ENCODE measurements around the gene CDK14.

GRCh38 chr7:90760892-90761291 lies 164.8 kb downstream of the CDK14 start:
- TF ChIP-seq CTCF (IDR thresholded peaks at IDR 0.05; ENCODE audit: low read length), result no peak
- no peak for TF ChIP-seq EZH2 (IDR thresholded peaks at IDR 0.05; ENCODE audit: borderline replicate concordance, low read length)
